ENCODE results near the gene RILPL1.
"Not testable (repeated sequence)": the region's sequence is repeated elsewhere in the genome, so short reads cannot be mapped to it uniquely, and the experiment has no call there.

The RILPL1 gene

DNA sequence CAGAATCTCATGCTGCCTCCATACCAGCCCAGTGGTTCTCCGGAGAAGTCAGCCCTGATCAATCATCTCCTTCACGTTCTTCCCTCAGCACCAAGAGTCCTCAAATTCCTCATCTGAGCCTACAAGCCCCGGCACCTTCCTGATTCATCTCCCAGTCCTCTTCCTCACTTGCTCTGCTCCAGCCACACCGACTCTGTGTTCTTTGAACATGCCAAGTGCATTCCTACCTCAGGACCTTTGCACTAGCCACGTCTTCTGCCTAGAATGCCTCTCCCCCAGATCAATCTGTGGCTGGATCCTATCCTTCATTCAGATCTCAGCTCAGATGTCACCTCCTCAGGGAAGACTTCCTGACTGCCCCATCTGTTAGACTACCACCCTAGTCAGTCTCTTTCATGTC lies 4.7 kb downstream of the RILPL1 start:
- no peak for DNase-seq

DNA sequence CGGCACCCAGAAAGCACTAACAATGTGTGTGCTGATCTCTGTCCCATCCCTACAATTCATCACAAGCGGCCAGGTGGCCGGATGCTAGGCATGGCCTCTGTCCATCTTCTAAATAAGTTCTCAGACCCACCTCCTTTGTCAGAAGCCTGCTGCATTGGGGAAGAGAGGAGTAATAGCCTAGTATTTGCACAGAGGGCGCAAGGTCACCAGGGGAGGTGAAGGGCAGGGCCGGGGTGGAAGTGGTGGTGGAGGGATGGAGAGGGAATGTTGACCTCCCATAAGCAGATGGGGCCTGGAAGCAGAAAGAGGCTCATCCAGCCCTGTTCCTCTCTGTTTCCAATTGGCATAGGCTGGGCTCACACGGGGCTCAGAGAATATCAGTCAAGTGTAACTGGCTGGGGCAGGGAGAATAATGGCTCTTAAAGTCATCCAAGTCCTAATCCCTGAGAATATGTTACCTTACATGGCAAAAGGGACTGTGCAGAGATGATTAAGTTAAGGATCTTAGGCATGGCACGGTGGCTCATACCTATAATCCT lies 6.9 kb downstream of the RILPL1 start:
- DNase-seq = no peak

DNA sequence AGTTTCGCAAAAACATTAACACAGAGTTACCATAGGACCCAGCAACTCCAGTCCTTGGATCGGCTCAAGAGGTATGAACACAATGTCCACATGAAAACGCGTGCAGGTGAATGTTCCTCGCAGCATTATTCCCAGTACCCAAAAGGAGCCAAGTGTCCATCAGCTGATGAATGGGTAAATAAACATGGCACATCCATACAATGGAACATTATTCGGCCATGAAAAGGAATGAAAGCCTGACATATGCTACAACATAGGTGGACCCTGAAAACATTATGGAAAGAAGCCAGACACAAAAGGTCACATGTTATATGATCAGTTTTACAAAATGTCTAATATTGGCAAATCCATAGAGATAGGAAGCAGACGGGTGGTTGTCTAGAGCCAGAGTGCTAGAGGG lies 9.1 kb downstream of the RILPL1 start:
- DNase-seq = no peak

DNA sequence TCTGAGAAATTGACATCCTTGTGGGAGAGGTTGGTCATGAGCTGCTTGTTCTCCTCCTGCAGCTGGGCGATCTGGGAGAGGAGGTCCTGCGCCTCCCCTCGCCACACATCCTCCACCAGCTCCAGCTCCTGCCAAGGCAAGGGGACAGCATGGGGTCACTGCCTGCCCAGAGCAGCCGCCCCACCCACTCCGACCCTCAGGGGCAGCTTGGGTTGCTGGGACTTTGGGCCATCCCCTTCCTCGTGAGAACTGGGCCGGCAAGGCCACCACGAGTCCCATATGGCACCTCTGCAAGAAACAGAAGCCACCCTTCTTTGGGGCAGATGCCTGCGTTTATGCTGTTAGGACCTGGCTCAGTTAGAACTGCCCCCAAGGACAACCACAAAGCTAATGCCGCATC lies 10.0 kb downstream of the RILPL1 start:
- no peak for DNase-seq

DNA sequence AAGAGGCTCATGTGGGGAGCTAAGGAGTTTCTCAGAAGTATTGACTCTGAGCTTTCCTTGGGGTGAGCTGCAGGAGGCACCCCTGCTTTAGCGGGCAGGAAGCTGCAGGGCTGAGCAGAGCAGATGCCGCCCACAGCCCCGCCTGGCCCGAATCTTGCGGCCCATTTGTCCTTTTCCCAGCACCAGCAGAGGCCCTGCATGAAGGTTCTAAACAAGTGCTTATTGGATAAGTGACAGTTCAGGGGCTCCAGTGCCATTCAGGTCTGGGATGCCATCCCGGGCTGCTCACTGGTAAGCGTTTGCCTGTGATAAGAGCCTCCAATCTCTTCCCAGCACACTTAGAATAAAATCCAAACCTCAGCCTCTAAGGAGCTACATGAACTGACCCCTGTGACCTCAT lies 11.4 kb downstream of the RILPL1 start:
- no peak for DNase-seq

DNA sequence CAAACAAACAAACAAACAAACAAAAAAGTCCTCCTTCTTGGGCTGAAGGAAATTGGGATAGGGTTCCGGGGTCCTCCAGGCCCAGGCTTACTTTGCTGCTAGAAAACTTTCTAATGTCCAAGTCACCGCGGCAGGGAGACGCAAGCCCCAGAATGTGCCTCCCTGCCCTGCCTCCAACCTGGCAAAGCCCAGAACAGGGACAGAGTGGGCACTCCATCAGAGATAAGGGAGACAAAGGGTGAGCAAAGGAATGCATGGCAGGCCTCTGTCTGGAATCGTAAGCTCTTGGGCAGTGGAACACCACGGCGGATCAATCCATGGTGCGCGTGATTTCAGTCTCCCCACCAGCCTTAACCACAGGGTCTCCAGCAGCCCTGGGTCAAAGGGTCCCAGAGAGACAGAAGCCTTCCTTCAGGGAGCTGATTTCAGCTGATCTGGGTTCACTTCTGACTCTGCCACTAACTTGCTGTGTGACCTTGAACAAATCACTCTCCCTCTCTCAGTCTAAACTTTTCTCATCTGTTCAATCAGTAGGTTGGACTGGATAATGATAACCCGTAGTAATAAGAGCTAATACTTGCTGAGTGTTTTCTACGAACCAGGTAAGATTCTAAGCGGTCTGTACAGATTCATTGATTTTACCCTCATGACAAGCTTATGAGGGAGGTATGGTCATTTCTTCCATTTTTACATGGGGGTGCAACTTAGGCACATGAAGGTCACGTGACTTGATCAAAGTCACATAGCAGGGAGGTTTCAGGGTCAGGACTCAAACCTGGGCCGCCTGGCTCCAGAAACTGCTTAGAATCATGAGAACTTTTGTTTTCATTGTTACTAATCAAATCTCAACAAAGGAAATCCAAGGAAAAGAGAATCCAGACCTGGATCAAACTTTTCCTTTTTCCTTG lies 12.7 kb downstream of the RILPL1 start:
- no peak for DNase-seq

DNA sequence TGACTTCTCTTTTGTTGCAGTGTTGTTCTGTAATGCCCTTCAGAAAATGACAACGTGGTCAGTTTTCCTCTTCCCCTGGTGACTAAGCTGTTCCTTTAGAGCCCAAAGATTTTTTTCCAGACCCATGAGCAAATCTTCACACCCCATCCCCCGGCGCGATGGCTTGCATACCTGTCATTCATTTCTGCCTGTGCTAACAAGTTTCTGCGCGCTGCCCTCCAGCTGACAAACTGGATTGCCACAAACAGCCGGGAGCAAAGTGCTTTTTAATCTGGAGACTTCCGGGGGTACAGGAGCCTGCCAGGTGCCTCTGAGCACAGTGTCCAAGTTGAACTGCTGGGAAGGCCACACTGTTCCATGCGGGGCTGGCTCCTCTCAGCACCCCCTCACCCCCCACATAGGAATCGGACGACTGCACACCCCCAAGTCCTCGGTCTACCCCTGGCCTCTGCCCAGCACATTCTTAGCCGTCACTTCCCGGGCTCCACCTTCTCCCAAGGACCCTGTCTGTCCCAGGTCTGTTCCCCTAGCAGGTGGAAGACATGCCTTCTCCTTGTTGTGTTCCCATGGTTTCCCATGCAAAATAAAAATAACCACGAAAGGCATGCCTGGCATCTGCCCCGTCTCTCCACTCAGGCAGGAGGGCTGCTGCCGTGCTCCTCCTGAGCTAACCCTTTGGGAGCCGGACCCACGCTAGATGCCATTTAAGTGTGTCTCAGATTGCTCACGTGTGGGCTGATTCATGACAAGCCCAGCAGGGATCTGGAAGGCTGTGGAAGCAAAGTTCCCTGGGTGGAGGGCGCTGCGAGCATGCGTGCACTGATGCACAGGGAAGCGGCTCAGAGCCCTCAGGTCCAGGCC lies 14.1 kb downstream of the RILPL1 start:
- DNase-seq = no peak

DNA sequence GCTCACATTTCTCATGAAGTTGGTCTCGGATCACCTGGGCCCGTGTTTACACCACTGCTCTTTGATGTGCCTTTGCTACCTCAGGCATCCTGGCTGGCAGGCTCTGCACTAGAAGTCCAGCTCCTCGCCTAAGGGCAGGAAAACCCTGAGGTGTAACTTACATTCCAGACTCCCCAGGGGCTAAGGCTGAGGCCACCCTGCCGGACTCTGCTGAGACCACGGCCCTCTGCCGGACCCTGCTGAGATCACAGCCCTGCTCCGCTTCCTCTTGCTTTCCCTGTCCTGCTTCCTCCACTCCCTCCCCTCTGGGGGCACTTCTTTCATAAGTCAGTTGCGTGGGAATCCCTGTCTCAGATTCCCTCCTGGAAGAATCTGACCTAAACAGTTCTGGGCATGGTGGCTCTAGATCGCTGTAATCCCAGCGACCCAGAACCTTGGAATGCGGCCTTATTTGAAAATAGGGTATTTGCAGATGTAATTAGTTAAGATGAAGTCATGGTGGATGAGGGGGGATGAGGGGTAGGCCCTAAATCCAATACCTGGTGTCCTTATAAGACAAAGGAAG lies 17.2 kb downstream of the RILPL1 start:
- no peak for DNase-seq

DNA sequence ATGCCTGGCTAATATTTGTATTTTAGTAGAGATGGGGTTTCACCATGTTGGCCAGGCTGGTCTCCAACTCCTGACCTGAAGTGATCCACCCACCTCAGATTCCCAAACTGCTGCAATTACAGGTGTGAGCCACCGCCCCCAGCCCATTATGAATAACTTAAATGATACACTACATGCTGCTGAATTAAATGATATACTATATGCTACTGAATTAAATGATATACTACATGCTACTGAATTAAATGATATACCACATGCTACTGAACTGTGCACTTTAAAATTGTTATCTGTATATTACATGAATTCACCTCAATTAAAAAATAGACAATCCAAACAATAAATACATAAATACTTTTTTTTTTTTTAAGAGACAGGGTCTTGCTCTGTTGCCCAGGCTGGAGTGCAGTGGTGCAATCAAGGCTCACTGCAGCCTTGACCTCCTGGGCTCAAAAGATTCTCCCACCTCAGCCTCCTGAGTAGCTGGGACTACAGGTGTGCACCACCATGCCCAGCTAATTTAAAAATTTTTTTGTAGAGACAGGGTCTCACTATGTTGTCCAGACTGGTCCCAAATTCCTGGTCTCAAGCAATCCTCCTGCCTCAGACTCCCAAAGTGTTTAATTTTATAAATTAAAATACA lies 18.8 kb downstream of the RILPL1 start:
- DNase-seq = not testable (repeated sequence)

DNA sequence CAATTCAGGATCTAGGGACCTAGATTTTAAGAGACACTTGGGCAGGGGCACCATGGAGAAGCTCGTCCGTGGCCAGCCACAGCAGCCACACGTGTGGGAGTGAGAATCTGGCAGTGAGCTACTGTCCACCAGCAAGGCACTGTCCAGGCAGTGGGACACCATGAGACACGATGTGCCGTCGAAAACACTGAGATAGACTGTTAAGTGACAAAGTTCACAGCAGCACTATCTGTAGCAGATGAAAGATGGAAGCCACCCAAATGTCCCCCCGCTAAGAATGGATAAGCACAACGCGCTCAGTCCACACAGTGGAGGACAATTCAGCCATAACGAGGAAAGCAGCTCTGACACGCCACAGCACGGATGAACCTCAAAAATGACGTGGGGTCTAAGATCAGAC lies 19.7 kb downstream of the RILPL1 start:
- no peak for DNase-seq

DNA sequence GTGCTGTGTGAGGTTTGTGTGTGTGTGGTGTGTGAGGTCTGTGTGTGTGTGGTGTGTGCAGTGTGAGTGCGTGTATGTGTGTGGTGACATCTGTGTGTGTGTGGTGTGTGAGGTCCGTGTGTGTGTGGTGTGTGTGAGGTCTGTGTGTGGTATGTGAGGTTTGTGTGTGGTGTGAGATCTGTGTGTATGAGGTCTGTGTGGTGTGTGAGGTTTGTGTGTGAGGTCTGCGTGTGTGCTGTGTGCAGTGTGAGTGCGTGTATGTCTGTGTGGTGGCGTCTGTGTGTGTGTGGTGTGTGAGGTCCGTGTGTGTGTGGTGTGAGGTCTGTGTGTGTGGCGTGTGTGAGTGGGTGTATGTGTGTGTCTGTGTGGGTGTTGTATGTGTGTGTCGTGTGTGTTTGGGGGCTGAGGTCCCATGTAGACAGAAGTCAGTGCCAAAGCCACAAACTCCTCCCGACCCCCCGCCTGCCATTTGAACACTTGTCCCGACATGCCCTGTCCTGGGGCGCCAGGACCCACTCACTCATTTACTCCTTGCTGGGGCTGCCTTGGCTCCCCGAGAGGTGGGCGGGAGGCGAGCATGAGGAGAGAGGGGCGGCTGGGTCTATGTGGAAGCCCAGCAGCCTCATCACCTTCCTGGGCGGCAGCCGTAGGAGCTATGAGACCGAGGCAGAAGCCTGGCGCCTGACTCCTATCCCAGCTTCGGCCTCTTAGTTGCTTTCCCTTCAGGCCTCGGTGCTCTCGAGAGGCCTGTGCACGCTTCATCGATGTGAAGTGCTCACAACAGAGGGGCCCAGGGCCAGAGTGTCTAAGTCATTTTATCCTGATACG lies 20.5 kb downstream of the RILPL1 start:
- DNase-seq = no peak

DNA sequence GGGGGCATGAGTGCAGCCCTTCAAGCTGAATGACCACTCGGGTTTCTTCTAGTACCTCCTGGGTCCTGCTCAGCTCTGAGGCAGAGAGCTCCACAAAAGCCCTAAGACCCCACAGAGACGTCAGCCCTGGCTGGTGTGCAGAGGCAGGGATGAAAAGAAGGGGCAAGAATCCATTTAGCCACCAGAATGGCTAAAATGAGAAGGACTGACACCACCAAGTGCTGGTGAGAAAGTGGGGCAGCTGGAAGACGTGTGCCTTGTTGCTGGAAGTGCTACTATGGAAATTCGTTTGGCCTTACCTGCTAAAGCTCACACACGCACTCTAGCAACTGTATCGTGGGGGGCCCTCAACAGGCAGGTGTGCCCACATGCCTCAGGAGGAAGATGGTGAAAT lies 26.7 kb downstream of the RILPL1 start:
- no peak for DNase-seq

DNA sequence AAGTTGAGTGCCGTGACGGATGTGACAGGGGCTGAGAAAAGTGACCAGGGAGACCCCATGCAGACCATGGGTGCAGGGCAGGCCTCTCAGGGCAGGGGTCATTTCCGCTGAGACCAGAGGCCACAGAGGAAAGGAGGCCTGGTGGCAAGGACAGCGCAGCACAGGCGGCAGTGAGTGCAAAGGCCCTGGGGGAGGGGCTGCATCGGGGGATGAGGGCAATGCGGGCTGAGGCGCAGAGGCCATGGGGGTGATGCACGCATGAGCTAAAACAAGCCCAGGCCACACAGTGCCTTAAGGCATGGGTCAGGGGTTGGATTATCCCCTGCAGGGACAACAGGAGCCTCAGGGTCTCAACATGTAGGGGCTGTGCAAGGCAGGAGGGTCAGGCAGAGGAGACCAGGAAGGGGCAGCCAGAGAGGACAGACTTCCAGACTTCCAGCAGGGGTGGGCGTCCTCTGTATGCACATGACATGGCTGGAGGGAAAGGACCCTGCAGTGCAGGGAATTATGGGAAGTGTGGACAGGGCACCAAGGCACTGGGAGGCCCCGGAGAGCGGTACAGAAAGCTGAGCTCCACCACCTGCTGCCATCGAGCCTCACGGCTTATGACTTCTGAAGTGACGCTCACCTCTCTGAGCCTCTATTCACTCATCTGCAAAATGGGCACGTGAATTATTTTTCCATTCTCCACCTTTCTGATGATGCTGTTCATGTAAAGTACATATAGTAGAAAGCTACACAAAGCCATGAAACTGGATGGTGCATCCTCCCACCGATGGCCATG lies 27.3 kb downstream of the RILPL1 start:
- DNase-seq = no peak

DNA sequence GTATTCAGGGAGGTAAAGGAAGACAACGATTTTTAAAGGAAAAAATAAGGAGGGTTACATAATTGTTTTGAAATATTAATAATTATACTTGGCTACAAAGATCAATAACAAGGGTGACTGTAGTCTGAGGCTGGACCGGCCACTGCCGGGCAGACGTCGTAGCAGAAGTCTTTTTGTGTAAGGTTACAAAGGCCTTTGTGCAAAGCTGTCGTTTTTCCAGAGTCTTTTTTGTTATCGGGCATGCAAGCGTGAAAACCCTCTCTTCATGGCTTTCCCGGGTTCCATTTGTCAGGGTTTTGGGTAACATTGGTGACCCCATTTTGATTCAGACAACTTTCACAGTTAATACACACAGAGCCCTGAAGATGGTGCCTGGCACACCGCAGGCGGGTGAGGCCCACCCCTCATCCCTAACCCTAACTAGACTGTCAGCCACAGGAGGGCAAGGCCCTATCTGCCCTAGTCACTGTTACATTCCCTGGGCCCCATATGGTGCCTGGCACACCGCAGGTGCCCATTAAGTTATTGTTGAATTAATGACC lies 31.3 kb downstream of the RILPL1 start:
- no peak for DNase-seq

DNA sequence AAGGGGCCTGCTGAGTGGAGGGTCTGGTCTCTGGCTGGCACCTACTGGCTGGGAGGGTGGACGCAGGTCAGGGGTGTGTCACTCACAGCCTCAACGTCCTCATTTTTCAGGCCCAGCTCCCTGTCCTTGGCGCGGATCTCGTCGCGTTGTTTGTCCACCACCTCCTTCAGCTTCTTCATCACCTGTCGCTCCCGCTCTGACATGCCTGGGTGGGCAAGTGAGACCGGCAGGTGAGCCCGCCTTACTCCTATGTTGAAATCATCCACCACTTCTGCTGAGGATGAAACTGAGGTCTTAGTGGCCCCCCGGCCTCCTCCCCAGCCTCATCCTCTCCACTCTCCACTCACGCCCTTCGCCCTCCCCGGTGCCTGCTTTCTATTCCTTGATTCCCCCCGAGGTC lies 34.2 kb downstream of the RILPL1 start:
- DNase-seq = no peak

DNA sequence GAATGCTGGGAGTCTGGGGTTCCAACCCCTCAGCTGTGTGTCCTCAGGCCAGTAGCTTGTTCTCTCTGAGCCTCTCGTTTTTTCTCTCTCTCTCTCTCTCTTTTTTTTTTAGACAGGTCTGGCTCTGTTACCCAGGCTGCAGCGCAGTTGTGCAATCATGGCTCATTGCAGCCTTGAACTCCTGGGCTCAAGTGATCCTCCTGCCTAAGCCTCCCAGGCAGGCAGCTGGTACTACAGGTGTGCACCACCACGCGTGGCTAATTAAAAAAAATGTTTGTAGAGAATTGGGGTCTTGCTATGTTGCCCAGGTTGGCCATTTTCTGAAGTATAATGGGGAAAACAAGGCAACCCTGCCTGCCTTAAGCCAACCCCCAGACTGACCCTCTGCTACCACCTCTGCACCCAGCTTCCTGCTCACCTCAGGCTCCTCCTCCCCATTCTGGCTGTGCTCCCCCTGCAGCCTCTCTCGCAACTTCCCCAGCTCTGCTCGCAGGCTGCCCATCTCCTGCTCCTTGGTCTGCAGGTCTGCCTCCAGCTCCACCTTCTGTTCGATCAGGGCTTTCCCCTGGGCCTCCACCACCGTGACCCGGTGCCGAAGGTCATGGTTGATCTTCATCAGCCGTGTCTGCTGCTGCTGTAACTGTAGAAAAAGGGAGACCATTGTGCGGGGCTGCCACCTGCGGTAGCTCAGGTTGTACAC lies 35.2 kb downstream of the RILPL1 start:
- DNase-seq = no peak

DNA sequence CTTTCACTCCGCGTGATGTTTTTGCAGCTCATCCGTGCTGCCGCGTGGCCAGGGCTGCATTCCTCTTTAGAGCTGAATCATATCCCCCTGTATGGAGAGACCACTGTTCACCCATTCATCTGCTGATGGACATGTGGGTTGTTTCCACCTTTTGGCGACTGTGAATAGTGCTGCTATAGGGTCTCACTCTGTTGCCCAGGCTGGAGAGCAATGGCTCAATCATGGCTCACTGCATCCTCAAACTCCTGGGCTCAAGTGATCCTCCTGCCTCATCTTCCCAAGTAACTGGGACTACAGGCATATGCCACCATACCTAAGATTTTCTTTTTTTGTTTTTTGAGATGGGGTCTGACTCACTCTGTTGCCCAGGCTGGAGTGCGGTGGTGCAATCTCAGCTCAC lies 36.5 kb downstream of the RILPL1 start:
- DNase-seq = no peak

DNA sequence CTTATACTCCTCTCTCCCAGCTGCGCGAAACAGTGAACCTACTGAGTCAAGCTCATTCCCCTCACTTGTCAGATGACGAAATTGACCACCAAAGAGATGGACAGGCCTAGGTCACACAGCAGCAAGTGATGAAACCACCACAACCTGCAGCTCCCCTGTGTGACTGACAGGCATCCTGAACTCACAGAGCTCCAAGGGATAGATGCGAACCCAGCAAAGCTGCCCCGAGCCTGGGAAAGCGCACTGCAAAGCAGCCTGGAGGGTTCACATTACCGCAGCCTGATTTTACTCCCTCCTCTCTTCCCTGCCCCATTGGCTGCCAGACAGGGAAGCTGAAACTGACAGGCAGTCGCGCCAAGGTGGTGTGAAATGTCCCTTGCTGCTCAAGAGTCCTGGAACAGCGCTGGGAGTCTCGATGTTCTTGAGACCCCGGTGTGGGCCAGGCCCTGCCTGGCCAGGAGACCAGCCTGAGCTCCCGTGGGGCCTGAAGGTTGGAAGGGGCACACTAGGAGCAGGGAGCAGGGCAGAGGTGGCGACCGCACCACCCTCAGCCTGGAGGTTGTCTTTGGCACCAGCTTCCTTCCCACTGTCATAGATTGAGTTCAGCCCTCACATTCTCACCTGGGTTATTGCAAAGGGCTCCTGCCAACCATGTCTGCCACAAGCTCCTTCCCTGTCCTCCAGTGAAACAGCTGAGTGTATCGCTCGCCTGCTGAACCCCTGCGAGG lies 39.2 kb downstream of the RILPL1 start:
- DNase-seq = no peak

DNA sequence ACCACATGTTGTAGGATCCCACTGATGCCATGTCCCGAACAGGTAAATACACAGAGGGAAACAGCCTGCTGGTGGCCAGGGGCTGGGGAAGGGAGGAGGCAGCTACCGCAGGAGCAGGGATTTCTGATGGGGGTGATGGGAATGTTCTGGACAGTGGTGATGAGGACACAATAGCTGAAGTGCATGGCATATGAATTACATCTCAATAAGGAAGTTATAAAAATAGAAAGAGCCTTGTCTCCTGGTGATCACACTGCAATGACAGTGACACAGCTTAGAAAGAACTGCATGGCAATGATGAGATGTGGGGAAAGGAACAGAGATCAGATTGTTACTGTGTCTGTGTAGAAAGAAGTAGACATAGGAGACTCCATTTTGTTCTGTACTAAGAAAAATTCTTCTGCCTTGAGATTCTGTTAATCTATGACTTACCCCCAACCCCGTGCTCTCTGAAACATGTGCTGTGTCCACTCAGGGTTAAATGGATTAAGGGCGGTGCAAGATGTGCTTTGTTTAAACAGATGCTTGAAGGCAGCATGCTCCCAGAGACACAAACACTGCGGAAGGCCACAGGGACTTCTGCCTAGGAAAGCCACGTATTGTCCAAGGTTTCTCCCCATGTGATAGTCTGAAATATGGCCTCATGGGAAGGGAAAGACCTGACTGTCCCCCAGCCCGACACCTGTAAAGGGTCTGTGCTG lies 41.0 kb downstream of the RILPL1 start:
- not testable (repeated sequence) for DNase-seq
